Measurements from ENCODE around the gene ZC3H12A. TPM values are rescaled to one million over a fixed set of nuclear protein-coding genes. Genes with fewer than 3 reads are reported as not detected.
"Not testable (repeated sequence)": the region's sequence is repeated elsewhere in the genome, so short reads cannot be mapped to it uniquely, and the experiment has no call there.

ZC3H12A gene
- total and polyA plus RNA-seq, 4 donors, result 19.1 to 125 (median 33.7) TPM

- ATAC-seq (ENCODE audit: insufficient read depth, low FRiP score) (no peak), DNase-seq (no peak)
- Histone ChIP-seq H3K36me3 (ENCODE audit: control insufficient read depth in 4 of 4, insufficient read depth in 4 of 4, low read length in 4 of 4) (peaks cover 12 to 38% (median 22%) of the 10 kb centered on the region in 4 donors), H3K4me3 (no peak overlapping the region), H3K27me3 (ENCODE audit: control insufficient read depth in 3 of 3, insufficient read depth in 3 of 3, low read length in 2 of 3) (no peaks in the 10 kb centered on the region), H3K4me1 (ENCODE audit: control insufficient read depth in 5 of 5, insufficient read depth in 5 of 5, low read length in 5 of 5) (peaks cover 0 to 5% (median 0%) of the 10 kb centered on the region in 5 donors), H3K9ac (ENCODE audit: insufficient read depth in 1 of 2, low read length in 2 of 2) (no peak overlapping the region), H3K9me3 (ENCODE audit: control insufficient read depth in 4 of 4, insufficient read depth in 3 of 4, low read length in 3 of 4) (no peaks in the 10 kb centered on the region), H3K27ac (ENCODE audit: low read depth in 1 of 2, low read length in 1 of 2) (no peak overlapping the region)
- TF ChIP-seq CTCF (IDR thresholded peaks at IDR 0.05; ENCODE audit: control extremely low read depth, extremely low read depth), result no peak
These were observed 27.7 kb downstream of the ZC3H12A start for GRCh38 chr1:37502104-37502503.

- ATAC-seq (ENCODE audit: insufficient read depth, low FRiP score); H3K9ac ChIP-seq (ENCODE audit: insufficient read depth in 1 of 2, low read length in 2 of 2); H3K27me3 ChIP-seq (ENCODE audit: control insufficient read depth in 3 of 3, insufficient read depth in 3 of 3, low read length in 2 of 3); DNase-seq; H3K4me1 ChIP-seq (ENCODE audit: control insufficient read depth in 5 of 5, insufficient read depth in 5 of 5, low read length in 5 of 5); H3K4me3 ChIP-seq; H3K9me3 ChIP-seq (ENCODE audit: control insufficient read depth in 4 of 4, insufficient read depth in 3 of 4, low read length in 3 of 4); H3K27ac ChIP-seq (ENCODE audit: low read depth in 1 of 2, low read length in 1 of 2): not testable (repeated sequence)
- 98 to 99% methylated on average over 2 of the region's 2 CpGs for WGBS, 2 donors
- peaks cover 12 to 39% (median 23%) of the 10 kb centered on the region in 4 donors for H3K36me3 ChIP-seq (ENCODE audit: control insufficient read depth in 4 of 4, insufficient read depth in 4 of 4, low read length in 4 of 4)
These were observed 28.4 kb downstream of the ZC3H12A start for GRCh38 chr1:37502791-37503190.

- WGBS, 2 donors, result 81 to 92% methylated on average over 2 of the region's 2 CpGs
- no peak for ATAC-seq (ENCODE audit: insufficient read depth, low FRiP score)
These were observed 32.4 kb downstream of the ZC3H12A start for GRCh38 chr1:37506740-37507139.

GRCh38 chr1:37509181-37509580 lies 34.8 kb downstream of the ZC3H12A start:
- H3K9ac ChIP-seq (ENCODE audit: insufficient read depth in 1 of 2, low read length in 2 of 2), result no peak overlapping the region
- no peaks in the 10 kb centered on the region for H3K9me3 ChIP-seq (ENCODE audit: control insufficient read depth in 4 of 4, insufficient read depth in 3 of 4, low read length in 3 of 4)
- WGBS, 2 donors, result 78 to 91% methylated on average over 4 of the region's 4 CpGs
- H3K27me3 ChIP-seq (ENCODE audit: control insufficient read depth in 3 of 3, insufficient read depth in 3 of 3, low read length in 2 of 3), result no peaks in the 10 kb centered on the region
- H3K4me1 ChIP-seq (ENCODE audit: control insufficient read depth in 5 of 5, insufficient read depth in 5 of 5, low read length in 5 of 5), result peaks cover 0 to 7% (median 2%) of the 10 kb centered on the region in 5 donors
- H3K27ac ChIP-seq (ENCODE audit: low read depth in 1 of 2, low read length in 1 of 2), result no peak overlapping the region
- no peak for TF ChIP-seq CTCF (IDR thresholded peaks at IDR 0.05; ENCODE audit: control extremely low read depth, extremely low read depth)
- H3K36me3 ChIP-seq (ENCODE audit: control insufficient read depth in 4 of 4, insufficient read depth in 4 of 4, low read length in 4 of 4), result peaks cover 17 to 24% (median 19%) of the 10 kb centered on the region in 4 donors
- peak in 2 of 3 donors; percentile 58 to 65 for DNase-seq
- no peak for ATAC-seq (ENCODE audit: insufficient read depth, low FRiP score)
- H3K4me3 ChIP-seq, result no peak overlapping the region

More at GRCh38 chr1:37506740-37507139, 32.4 kb downstream of the ZC3H12A start:
- Histone ChIP-seq H3K9ac (ENCODE audit: insufficient read depth in 1 of 2, low read length in 2 of 2) (no peak overlapping the region), H3K27me3 (ENCODE audit: control insufficient read depth in 3 of 3, insufficient read depth in 3 of 3, low read length in 2 of 3) (no peaks in the 10 kb centered on the region), H3K9me3 (ENCODE audit: control insufficient read depth in 4 of 4, insufficient read depth in 3 of 4, low read length in 3 of 4) (no peaks in the 10 kb centered on the region), H3K4me3 (no peak overlapping the region), H3K27ac (ENCODE audit: low read depth in 1 of 2, low read length in 1 of 2) (no peak overlapping the region), H3K4me1 (ENCODE audit: control insufficient read depth in 5 of 5, insufficient read depth in 5 of 5, low read length in 5 of 5) (peaks cover 0 to 1% (median 0%) of the 10 kb centered on the region in 5 donors), H3K36me3 (ENCODE audit: control insufficient read depth in 4 of 4, insufficient read depth in 4 of 4, low read length in 4 of 4) (peaks cover 17 to 30% (median 23%) of the 10 kb centered on the region in 4 donors)
- no peak for DNase-seq
- TF ChIP-seq CTCF (IDR thresholded peaks at IDR 0.05; ENCODE audit: control extremely low read depth, extremely low read depth), result no peak
